Amniotic epithelial cell (primary cell): ENCODE results near the gene CTNNBL1.

Source experiments
- DNase-seq: peaks from one replicate; pipeline ENCODE4 v3.0.0-alpha.2; 2010; ENCODE audit warnings: low read depth

CTNNBL1 gene

DNA sequence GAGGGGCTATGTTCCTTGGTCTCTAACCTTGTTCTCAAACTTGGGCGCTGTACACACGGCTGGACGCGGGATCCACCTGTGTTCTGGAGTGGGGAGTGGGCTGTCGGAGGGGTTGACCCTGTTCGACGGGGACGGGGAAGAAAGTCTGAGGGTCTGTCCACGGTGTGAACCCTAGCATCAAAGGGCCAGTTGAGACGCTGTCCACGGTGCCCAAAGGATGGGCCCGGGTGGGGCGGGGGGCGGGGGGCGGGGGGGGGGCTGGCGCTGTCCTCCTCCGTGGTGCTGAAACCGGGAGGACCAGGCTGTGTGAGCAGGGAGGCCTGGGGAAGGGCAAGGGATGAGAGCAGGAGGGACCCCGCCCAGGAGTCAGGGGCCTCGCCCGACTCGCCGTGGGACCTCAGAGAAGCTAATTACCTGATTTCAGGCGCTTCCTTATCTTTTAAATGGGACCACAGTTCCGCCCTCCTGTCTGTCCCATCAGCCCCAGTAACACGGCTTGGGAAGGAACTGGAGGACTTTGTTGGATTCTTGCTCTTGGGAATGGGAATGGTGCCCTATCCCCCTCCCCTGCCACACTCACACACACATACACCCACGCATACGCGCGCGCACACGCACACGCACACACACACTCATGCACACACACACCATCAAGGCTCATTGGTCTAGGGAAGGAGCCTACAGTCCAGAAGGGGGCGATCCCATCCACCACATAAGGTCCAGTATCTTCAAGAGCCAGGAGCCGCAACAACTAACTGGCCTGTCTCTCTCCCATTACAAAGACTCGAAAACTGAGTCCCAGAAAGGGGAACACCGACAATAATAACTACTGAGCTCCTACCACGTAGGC lies 208.0 kb downstream of the CTNNBL1 start:
- DNase-seq: peak; percentile 77

GRCh38 chr20:37902504-37903313 lies 208.9 kb downstream of the CTNNBL1 start, which contains the start of gene VSTM2L:
Gene VSTM2L, plus strand, starts transcription at chr20:37903127. Its CDS starts 224 bp downstream, at chr20:37903351.
- DNase-seq: peak; percentile 72

DNA sequence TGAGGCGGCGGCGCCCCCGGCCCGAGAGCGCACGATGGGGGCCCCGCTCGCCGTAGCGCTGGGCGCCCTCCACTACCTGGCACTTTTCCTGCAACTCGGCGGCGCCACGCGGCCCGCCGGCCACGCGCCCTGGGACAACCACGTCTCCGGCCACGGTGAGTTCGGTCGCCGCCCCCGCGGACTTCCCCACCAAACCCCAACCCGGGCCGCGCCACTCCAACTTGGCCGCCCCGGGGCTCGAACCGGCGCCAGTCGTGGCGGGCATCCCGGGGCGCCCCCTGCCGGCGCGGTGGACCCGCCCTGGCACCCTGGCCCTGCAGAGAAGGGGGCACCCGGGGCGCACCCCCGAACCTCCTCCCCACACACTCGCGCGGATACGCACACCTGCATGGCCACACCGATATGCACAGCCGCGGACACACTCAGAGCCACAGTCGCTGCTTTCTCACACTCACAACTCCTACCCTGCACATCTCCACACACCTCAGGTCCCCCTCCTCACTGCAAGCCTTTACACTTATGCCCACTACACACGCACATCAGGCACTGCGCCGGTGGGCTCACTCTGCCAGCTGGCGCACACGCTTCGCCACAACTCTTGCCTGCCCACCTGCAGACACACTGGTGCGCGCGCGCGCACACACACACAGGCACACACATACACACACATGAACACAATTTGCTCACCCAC lies 209.6 kb downstream of the CTNNBL1 start:
- no peak for DNase-seq

- DNase-seq: no peak
Measured at GRCh38 chr20:37904008-37904642, 210.3 kb downstream of the CTNNBL1 start.

DNA sequence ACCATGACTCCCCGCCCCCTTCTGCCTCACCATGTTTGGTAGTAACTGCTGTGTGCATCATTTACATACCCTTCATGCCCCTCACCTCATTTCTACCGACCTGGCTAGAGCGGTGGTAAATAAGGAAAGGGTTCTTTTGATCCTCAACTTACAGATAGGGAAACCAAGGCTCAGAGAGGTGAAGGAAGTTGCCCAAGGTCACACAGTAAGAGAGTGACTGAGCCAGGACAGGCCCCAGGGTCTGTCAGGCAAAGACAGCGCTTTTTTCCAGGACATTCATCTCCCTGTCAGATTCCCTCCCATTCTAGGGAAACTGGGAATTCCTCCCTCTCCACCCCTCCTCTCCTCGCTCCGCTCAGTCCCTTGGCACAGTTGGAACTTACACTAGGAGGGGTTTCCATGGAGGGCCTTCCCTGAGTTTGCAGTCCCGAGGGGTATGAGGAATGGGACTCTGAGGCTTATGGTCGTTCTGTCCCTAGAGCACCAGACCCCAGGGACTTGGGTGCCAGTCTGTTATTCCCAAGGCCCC lies 211.1 kb downstream of the CTNNBL1 start:
- no peak for DNase-seq

DNA sequence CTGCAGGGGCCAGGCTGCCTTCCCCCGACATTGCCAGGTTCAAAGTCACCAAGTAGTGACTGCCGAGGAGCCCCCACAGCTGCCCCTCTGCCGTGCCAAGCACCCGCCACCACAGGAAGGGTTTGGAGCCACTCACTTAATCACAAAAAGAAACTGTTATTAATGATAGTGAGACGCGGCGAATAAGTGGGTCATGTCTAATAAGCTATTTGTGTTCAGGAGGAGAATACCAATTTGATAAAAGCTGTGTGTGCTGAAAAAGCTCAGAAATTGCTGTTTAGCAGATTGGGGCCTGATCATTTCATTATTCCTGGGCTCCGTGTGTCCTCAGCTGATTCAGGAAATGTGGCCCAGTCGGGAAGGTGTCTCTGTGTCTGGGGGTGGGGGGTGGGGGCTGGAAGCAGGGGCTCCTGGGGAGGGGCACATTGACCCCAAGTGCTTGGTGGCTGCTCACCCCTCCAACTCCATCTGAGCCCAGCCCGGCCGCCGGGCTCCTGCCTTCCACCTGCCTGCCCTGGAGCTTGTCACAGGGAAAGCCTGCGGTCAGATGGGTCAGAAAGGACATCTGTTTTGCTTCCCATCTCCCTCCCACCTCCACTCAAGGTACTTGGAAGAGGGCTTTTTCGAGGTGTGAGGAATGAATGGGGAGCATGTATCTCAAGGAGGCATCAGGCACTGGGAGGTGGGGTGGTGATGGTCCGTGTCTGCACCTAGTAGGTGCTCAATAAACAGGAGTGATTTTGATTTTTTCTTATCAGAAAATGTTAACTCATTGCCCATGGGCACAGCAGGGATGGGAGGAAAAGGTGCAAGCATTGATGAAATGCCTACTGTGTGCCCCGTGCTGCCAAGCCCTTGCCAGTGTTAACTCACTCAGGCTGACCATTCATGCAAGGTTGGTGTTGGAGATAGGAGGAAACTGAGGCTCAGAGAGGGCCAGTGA lies 212.1 kb downstream of the CTNNBL1 start:
- DNase-seq: no peak

DNA sequence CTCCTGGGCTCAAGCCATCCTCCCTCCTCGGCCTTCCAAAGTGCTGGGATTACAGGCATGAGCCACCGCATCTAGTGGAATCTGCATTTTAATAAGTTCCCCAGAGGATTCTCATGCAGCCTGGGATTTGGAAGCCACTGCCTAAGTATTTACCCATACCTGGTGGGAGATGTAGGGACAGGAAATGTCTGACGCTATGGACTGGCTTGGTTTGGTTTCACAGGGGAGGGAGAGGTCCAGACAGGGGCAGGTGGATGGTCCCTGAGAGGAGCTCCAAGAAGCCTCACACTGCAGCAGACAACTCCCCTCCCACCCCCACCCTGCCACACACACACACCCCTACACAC lies 213.5 kb downstream of the CTNNBL1 start:
- no peak for DNase-seq

GRCh38 chr20:37907677-37908401 lies 214.0 kb downstream of the CTNNBL1 start:
- DNase-seq: peak; percentile 72

- no peak for DNase-seq
Measured at GRCh38 chr20:37911261-37911660, 217.4 kb downstream of the CTNNBL1 start.

DNA sequence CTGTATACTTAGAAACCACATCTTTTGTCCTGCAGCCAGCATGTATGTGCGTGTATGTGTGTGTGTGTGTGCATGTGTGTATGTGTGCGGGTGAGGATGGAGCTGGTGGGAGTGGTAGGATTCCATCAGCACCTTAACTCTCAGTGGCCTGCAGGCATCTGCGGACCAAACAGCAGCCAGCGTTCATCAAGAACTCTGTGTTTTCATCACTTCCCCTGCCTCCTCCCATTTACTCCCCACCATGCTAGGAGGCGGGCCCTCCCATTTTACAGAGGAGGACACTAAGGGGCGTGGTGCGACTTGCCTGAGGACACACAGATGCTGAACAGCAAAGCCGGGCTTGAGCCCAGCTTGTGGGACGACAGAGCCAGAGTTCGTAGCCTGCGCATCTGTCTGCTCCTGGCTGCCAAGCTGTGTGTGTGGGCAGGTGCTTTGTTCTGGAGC lies 218.0 kb downstream of the CTNNBL1 start:
- peak; percentile 21 for DNase-seq

DNA sequence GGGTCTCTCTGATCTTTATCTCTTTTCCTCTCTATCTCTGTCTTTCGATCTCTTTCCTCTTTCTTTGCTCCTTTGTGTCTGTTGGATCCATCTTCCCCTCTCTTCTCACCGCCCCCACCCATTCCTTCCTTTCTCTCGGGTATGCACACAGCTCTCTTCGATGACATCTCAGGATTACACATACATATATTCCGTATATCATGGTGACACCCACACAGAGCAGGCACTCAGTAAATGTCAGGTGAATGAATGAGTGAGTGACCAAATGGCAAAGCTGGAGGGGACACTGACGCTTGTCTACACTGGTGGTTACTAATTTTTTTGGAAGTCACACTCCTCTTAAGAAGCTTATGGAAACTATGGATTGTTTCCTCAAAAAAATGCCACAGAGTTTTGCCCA lies 219.0 kb downstream of the CTNNBL1 start:
- DNase-seq: no peak

- DNase-seq: no peak
Measured at GRCh38 chr20:37913567-37914366, 219.9 kb downstream of the CTNNBL1 start.

DNA sequence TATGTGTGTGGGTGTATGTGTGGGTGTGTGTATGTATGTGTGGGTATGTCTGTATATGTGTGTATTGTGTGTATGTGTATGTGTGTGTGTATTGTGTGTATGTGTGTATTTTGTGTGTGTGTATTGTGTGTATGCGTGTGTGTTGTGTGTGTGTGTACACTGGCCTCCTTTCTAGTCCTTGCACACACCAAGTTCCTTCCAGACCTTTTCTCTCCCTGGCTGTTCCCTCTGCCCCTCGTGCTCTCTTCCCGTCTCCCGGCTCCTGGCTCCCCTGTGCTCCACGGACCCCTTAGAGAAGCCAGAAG lies 220.5 kb downstream of the CTNNBL1 start:
- DNase-seq: no peak

DNA sequence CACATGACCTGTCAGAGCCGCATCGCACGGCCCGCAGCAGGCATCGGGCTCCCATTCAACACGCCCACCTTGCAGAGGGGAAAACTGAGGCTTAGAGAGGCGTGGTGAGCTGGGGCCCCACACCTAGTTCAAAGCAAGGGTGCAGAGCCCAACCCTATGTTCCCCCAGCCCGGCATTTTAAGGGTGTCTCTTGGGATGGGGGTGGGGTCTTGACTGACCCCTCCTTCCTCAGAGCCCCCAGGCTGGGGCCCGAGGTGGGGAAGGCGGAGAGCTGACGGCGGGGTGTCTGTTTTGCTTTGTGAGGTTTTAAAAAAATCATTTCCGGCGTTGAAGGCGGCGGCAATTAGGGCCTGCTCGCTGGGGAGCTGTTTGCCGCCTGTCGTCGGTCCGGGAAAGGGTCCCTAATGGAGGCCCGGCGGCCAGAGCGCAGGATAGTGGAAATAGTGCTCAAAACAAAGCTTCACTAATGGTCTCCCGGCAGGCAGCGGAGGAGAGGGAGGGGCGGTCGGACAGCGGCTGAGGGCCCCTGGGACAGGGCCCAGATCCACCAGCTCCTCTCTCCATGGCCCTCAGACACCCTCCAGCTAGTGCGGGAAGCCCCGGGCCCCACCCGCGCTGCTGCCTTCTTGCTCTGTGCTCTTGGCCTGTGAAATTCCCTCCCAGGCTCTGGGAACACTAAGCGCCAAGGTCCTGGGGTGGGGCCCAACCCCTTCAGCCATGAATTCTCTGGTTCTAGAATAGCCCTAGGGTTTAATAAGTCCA lies 221.0 kb downstream of the CTNNBL1 start:
- no peak for DNase-seq

DNA sequence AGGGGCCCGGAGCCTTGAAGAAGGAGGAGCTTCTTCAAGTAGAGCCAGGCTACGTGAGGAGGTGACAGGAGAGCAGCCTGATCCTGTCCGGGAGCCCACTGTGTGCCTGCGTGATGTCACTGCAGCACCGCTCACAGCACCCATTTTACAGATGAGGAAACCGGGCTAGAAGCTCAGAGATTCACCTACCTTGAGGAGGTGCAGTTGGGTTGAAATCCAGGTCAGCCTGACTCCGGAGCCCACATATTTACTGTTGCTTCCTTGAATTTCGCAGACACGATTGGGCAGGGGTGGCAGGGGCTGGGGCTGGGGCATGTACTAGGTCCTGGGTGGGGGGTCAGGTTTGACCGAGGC lies 221.6 kb downstream of the CTNNBL1 start:
- no peak for DNase-seq

GRCh38 chr20:37915800-37916570 lies 222.2 kb downstream of the CTNNBL1 start:
- peak; percentile 75 for DNase-seq

- DNase-seq: no peak
Measured at GRCh38 chr20:37917461-37917860, 223.6 kb downstream of the CTNNBL1 start.

DNA sequence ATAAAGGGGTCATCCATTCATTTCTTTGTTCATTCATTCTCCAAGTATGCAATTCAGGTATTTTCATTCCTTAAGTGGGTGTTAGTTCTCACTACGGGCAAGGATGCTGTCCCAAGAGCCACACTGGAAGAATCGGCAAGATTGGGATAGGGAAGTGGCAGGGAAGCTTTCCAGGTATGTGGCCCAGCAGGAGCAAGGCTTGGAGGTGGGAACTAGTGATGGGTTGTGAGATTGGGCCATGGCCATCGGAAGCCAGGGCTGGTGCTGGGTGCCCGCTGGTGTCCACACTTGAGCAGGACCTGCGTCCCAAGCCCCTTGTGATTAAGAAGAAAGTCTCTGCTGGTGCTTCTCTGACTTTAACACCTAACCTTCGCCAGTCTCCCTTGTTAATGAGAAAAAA lies 224.2 kb downstream of the CTNNBL1 start:
- no peak for DNase-seq
